NCI-H2196 treated with DMSO at 0.1 percent for 48 hours (cell line): Measurements from ENCODE around the gene SCAI.
"Not testable (repeated sequence)": the region's sequence is repeated elsewhere in the genome, so short reads cannot be mapped to it uniquely, and the experiment has no call there.

ENCODE experiments used
- DNase-seq: peaks from one replicate; lab custom pipeline; 2025; ENCODE audit not compliant: unreplicated experiment; lab: John Stamatoyannopoulos, UW

Gene SCAI

GRCh38 chr9:125106285-125106893 is 36.9 kb downstream of the SCAI start:
- no peak for DNase-seq

- no peak for DNase-seq
Measured at GRCh38 chr9:125103770-125104460, 39.4 kb downstream of the SCAI start.

GRCh38 chr9:125103021-125103420 is 40.3 kb downstream of the SCAI start:
- no peak for DNase-seq

GRCh38 chr9:125100822-125101221 is 42.5 kb downstream of the SCAI start:
- DNase-seq = no peak

GRCh38 chr9:125099816-125100215 is 43.5 kb downstream of the SCAI start:
- no peak for DNase-seq

GRCh38 chr9:125095821-125096443 is 47.4 kb downstream of the SCAI start:
- no peak for DNase-seq

- DNase-seq = no peak
Measured at GRCh38 chr9:125091121-125091520, 52.2 kb downstream of the SCAI start.

GRCh38 chr9:125089331-125089730 is 54.0 kb downstream of the SCAI start:
- DNase-seq = no peak

- no peak for DNase-seq
Measured at GRCh38 chr9:125088752-125089151, 54.6 kb downstream of the SCAI start.

GRCh38 chr9:125085703-125086477 is 57.4 kb downstream of the SCAI start:
- DNase-seq = no peak

GRCh38 chr9:125082197-125082596 is 61.1 kb downstream of the SCAI start:
- DNase-seq = not testable (repeated sequence)

GRCh38 chr9:125080797-125081196 is 62.5 kb downstream of the SCAI start:
- DNase-seq = not testable (repeated sequence)

GRCh38 chr9:125079931-125080330 is 63.4 kb downstream of the SCAI start:
- no peak for DNase-seq

- DNase-seq = no peak
Measured at GRCh38 chr9:125075997-125076396, 67.3 kb downstream of the SCAI start.

- DNase-seq = no peak
Measured at GRCh38 chr9:125074976-125075375, 68.4 kb downstream of the SCAI start.

GRCh38 chr9:125066839-125067619 is 76.3 kb downstream of the SCAI start:
- no peak for DNase-seq

GRCh38 chr9:125061391-125061790 is 81.9 kb downstream of the SCAI start:
- DNase-seq = no peak

GRCh38 chr9:125049212-125050049 is 93.9 kb downstream of the SCAI start:
- no peak for DNase-seq

- DNase-seq = no peak
Measured at GRCh38 chr9:125043631-125044030, 99.7 kb downstream of the SCAI start.

- no peak for DNase-seq
Measured at GRCh38 chr9:125043148-125043547, 100.2 kb downstream of the SCAI start.
